Upper lobe of right lung (tissue), 1 donor: ENCODE results near the gene NLRC3. TPM values are rescaled to one million over a fixed set of nuclear protein-coding genes. Genes with fewer than 3 reads are reported as not detected.

Experiments used
- ATAC-seq: fragments of 200-7000 bp; cut with Tn5 transposase; one replicate; pipeline ENCODE4 v1.9.1; 2020; ENCODE audit warnings: mild to moderate bottlenecking, moderate library complexity
- DNase-seq: peaks from one replicate; pipeline ENCODE4 v3.0.0-alpha.2; 2020
- H3K27ac ChIP-seq: fragments of 200-600 bp; one replicate; pipeline ENCODE4 v1.8.0; 2022
- H3K27me3 ChIP-seq: fragments of 200-600 bp; one replicate; pipeline ENCODE4 v1.8.0; 2022; ENCODE audit warnings: mild to moderate bottlenecking
- H3K36me3 ChIP-seq: fragments of 200-600 bp; one replicate; pipeline ENCODE4 v1.8.0; 2022
- H3K4me1 ChIP-seq: fragments of 200-600 bp; one replicate; pipeline ENCODE4 v1.8.0; 2022
- H3K4me3 ChIP-seq: fragments of 200-600 bp; one replicate; pipeline ENCODE4 v1.8.0; 2022; ENCODE audit warnings: mild to moderate bottlenecking
- H3K9me3 ChIP-seq: fragments of 200-600 bp; one replicate; pipeline ENCODE4 v1.8.0; 2022
- intact Hi-C: fragments of 100-400 bp; cut with DNase I; formaldehyde crosslinking; loops from one replicate; pipeline ENCODE4 v1.11.0; 2022
- total RNA-seq: library from RNA; stranded (reverse); fragmentation: NEBNext Ultra II Directional; extraction: Animal tissue kit (Norgen Biotek cat#: 25700); gene quantifications from one replicate; pipeline ENCODE4 v1.2.1, GENCODE V29; 2021
- TF ChIP-seq, protein P1 (sequence below): fragments of 200-600 bp; IDR thresholded peaks from one replicate; pipeline ENCODE4 v1.8.0; 2022; ENCODE audit warnings: antibody characterized with exemption
- donor health status: DM: no; HTN: yes; CAD: no; lungs with severe emphysema.

The NLRC3 gene
- total RNA-seq, 1 donor from 2014 or later, result 5.5 TPM

DNA sequence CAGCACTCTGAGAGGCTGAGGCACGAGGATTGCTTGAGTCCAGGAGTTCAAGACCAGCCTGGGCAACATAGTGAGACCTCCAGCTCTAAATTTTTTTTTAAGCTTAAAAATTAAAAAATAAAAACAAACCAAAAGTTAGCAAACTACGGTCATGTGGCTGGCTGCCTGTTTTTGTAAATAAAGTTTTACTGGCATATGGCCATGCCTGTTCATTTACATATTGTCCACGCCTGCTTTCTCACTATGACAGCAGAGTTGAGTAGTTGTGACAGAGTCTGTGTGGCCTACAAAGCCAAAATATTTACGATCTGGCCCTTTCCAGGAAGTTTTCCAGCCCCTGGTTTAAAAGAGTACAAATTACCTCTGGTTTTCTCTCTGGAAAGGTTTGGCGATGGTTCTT lies 30.9 kb upstream of the NLRC3 start:
- Histone ChIP-seq H3K9me3 (no peaks in the 10 kb centered on the region), H3K36me3 (peaks cover 7% of the 10 kb centered on the region), H3K4me1 (peaks cover 7% of the 10 kb centered on the region), H3K27ac (no peak overlapping the region), H3K27me3 (no peaks in the 10 kb centered on the region), H3K4me3 (no peak overlapping the region)
- intact Hi-C loops, result no loop called here
- TF ChIP-seq, protein P1, sequence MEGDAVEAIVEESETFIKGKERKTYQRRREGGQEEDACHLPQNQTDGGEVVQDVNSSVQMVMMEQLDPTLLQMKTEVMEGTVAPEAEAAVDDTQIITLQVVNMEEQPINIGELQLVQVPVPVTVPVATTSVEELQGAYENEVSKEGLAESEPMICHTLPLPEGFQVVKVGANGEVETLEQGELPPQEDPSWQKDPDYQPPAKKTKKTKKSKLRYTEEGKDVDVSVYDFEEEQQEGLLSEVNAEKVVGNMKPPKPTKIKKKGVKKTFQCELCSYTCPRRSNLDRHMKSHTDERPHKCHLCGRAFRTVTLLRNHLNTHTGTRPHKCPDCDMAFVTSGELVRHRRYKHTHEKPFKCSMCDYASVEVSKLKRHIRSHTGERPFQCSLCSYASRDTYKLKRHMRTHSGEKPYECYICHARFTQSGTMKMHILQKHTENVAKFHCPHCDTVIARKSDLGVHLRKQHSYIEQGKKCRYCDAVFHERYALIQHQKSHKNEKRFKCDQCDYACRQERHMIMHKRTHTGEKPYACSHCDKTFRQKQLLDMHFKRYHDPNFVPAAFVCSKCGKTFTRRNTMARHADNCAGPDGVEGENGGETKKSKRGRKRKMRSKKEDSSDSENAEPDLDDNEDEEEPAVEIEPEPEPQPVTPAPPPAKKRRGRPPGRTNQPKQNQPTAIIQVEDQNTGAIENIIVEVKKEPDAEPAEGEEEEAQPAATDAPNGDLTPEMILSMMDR, result no peak
- peak; percentile 26 for DNase-seq
- ATAC-seq, result no peak

DNA sequence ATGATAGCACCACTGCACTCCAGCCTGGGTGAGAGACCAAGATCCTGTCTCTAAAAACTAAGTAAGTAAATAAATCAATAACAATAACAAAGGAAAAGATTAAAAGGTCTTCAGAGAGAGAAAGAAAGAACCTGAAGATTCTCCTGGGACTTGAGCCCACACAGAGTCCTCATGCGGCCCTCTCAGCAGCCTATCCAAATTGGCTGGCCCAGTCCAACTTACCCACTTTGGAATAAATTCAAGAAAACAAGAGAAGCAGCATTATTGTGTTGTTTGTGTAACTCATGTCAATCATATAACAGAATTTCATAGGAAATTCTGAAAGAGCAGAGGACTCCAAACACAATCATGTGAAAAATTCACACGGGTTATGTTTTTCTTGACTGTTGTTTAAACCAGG lies 30.4 kb upstream of the NLRC3 start:
- intact Hi-C loops, result no loop called here
- Histone ChIP-seq H3K27ac (no peak overlapping the region), H3K4me3 (no peak overlapping the region), H3K4me1 (peaks cover 3% of the 10 kb centered on the region), H3K36me3 (peaks cover 7% of the 10 kb centered on the region), H3K9me3 (no peaks in the 10 kb centered on the region), H3K27me3 (no peaks in the 10 kb centered on the region)
- no peak for DNase-seq
- ATAC-seq, result no peak
- TF ChIP-seq, protein P1, result no peak

DNA sequence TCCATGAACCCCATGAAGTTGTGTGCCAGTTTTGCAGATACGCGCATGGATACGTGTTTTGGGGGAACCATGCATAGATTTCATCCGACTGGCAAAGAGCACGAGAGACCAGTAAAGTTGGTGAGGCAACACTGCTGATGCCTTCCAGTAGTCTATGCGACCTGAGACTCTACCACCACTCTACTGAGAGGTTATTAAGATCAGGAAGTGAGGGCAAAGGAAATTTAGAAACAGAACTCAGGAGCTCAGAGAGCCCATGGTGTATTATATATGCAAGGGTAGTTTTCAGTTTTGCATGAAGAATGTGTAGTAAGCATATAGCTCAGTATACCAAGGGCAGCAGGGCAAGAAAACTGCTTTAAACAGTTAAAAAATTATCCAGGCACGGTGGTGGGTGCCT lies 30.0 kb upstream of the NLRC3 start:
- H3K4me3 ChIP-seq, result no peak overlapping the region
- H3K27ac ChIP-seq, result no peak overlapping the region
- H3K36me3 ChIP-seq, result peaks cover 7% of the 10 kb centered on the region
- peak; percentile 20 for DNase-seq
- TF ChIP-seq, protein P1, result no peak
- no peaks in the 10 kb centered on the region for H3K4me1 ChIP-seq
- intact Hi-C loops, result no loop called here
- no peak for ATAC-seq
- H3K27me3 ChIP-seq, result no peaks in the 10 kb centered on the region
- no peaks in the 10 kb centered on the region for H3K9me3 ChIP-seq

DNA sequence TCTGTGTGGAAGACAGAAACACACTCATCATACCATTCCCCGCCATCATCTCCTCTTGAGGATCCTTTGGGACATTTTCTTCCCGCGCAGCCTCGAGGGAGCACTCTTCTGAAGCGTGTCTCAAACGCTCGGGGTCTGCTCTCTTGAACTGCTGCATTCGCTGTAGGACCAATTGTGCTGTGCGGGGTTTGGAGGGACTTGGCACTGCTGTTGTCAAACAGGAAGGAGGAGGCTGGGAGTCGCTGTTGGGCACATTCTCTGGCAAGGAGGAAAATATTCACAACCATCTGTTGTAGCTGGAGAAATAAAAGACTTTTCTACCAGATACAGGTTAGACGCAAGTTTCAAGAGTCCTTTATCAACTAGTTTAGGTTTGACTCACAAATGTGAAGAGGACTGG lies 29.2 kb upstream of the NLRC3 start:
- H3K36me3 ChIP-seq, result peaks cover 7% of the 10 kb centered on the region
- H3K4me1 ChIP-seq, result no peaks in the 10 kb centered on the region
- ATAC-seq (no peak), DNase-seq (peak; percentile 16)
- TF ChIP-seq, protein P1, result no peak
- no peak overlapping the region for H3K27ac ChIP-seq
- no peaks in the 10 kb centered on the region for H3K27me3 ChIP-seq
- intact Hi-C loops, result no loop called here
- H3K4me3 ChIP-seq, result no peak overlapping the region
- H3K9me3 ChIP-seq, result no peaks in the 10 kb centered on the region

DNA sequence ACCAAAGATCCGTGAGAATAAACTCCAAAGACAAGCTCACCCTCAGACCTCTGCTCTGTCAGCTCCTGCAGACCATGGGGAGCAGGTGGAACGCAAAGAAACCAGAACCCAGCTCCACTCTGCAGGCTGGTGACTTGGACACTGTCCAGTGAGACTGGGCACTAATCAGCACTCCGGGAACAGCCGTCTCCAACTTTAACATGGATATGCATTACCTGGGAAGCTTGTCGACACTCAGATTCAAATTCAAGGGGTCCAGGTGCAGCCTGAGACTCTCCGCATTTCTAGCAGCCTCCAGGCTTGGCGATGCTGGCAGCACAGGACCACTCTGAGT lies 25.1 kb upstream of the NLRC3 start:
- no peaks in the 10 kb centered on the region for H3K27me3 ChIP-seq
- H3K4me3 ChIP-seq, result no peak overlapping the region
- no peaks in the 10 kb centered on the region for H3K4me1 ChIP-seq
- DNase-seq (peak; percentile 12), ATAC-seq (no peak)
- intact Hi-C loops, result no loop called here
- TF ChIP-seq, protein P1, result no peak
- H3K27ac ChIP-seq, result no peak overlapping the region
- H3K9me3 ChIP-seq, result no peaks in the 10 kb centered on the region
- peaks cover 11% of the 10 kb centered on the region for H3K36me3 ChIP-seq

DNA sequence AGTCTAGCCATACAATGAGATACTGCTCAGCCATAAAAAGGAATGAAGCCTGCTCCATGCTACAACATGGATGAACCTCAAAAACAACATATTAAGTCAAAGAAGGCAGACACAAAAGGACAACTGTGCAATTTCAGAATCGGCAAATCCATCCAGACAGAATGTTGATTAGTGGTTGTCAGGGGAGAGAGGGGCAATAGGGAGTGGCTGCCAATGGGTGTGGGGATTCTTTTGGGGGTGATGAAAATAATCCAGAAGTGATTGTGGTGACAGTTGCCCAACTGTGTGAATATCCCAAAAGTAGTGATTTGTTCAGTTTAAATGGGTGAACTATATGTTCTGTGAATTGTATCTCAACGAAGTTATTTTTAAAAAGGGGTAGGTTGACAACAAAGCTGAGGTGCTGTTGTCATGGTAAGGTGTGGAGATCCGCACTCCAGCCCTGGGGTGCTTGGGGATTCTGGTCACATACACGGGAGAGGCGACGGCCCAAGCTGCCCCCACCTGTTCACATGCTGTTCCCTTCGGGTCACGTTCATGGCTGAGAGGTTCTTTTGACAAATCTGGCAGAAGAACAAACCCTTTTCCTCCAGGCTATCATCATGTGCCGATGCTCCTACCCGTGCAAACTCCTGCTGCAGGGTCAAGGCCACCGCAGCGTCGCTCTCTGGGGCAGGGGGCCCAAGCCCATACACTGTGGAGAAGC lies 24.6 kb upstream of the NLRC3 start:
- TF ChIP-seq, protein P1, result no peak
- ATAC-seq, result no peak
- Histone ChIP-seq H3K27ac (no peak overlapping the region), H3K4me1 (no peaks in the 10 kb centered on the region), H3K27me3 (no peaks in the 10 kb centered on the region), H3K4me3 (no peak overlapping the region), H3K9me3 (no peaks in the 10 kb centered on the region), H3K36me3 (peaks cover 11% of the 10 kb centered on the region)
- intact Hi-C loops, result no loop called here
- peak; percentile 49 for DNase-seq
